H1 (cell line): ENCODE results near the gene VIPR2.

Experiments
- ATF2 ChIP-seq: IDR thresholded peaks from 2 replicates; pipeline ENCODE4 v1.6.1; 2012; ENCODE audit warnings: low read length, inconsistent platforms
- EP300 ChIP-seq, 2 experiments: IDR thresholded peaks; 1 replicate in 1 of 2; 2 replicates in 1 of 2; pipeline ENCODE4 v1.6.1; 2011 to 2012; ENCODE audit warnings: low read depth in 2 of 2, low read length in 2 of 2, mild to moderate bottlenecking in 2 of 2, borderline replicate concordance in 1 of 2, inconsistent platforms in 1 of 2, moderate library complexity in 1 of 2
- HDAC6 ChIP-seq: IDR thresholded peaks from one replicate; pipeline ENCODE4 v1.7.1; 2012; ENCODE audit warnings: low read depth, mild to moderate bottlenecking, inconsistent platforms, low read length, moderate library complexity
- JUN ChIP-seq: IDR thresholded peaks from 2 replicates; pipeline ENCODE4 v1.6.1; 2011; ENCODE audit warnings: low read depth, mild to moderate bottlenecking, improper control_type of control experiment, low read length
- KDM4A ChIP-seq: IDR thresholded peaks from one replicate; pipeline ENCODE4 v1.7.1; 2012; ENCODE audit warnings: low read depth, mild to moderate bottlenecking, moderate library complexity, low read length, inconsistent platforms; ENCODE audit not compliant: severe bottlenecking
- POLR2A ChIP-seq, 2 experiments: IDR thresholded peaks; 1 replicate in 1 of 2; 2 replicates in 1 of 2; pipeline ENCODE4 v1.6.1; 2011; ENCODE audit warnings: low read depth in 2 of 2, low read length in 2 of 2, mild to moderate bottlenecking in 2 of 2; ENCODE audit errors: control extremely low read depth in 1 of 2
- POLR2AphosphoS5 ChIP-seq: IDR thresholded peaks from 2 replicates; pipeline ENCODE4 v1.6.1; 2011; ENCODE audit warnings: low read depth, low read length
- SRF ChIP-seq: IDR thresholded peaks from 2 replicates; pipeline ENCODE4 v1.6.1; 2011; ENCODE audit warnings: mild to moderate bottlenecking, low read depth, low read length, moderate library complexity
- TAF1 ChIP-seq: IDR thresholded peaks from 2 replicates; pipeline ENCODE4 v1.6.1; 2011; ENCODE audit warnings: mild to moderate bottlenecking, low read depth, low read length
- TEAD4 ChIP-seq: IDR thresholded peaks from 2 replicates; pipeline ENCODE4 v1.6.1; 2012; ENCODE audit warnings: low read depth, low read length, inconsistent platforms, mixed read lengths
- USF2 ChIP-seq: IDR thresholded peaks from 2 replicates; pipeline ENCODE4 v1.6.1; 2011; ENCODE audit warnings: low read length, improper control_type of control experiment
- ZNF274 ChIP-seq: IDR thresholded peaks from 2 replicates; pipeline ENCODE4 v1.7.0; 2012; ENCODE audit warnings: low read length, borderline replicate concordance; ENCODE audit errors: extremely low read depth

GRCh38 chr7:159102681-159103381 is 41.8 kb downstream of the VIPR2 start:
- TF ChIP-seq JUN (no peak), HDAC6 (no peak), TAF1 (no peak), EP300 (IDR thresholded peaks at IDR 0.05; ENCODE audit: borderline replicate concordance in 1 of 2, low read depth in 2 of 2, low read length in 2 of 2) (no peak), TEAD4 (no peak), POLR2AphosphoS5 (no peak), SRF (no peak), ZNF274 (no peak), ATF2 (no peak), POLR2A (IDR thresholded peaks at IDR 0.05; ENCODE audit: control extremely low read depth in 1 of 2, low read depth in 2 of 2, low read length in 2 of 2) (no peak), USF2 (no peak), KDM4A (no peak)
